GM19324 (cell line): ENCODE data around the gene ZNF14.
"Not testable (repeated sequence)": the region's sequence is repeated elsewhere in the genome, so short reads cannot be mapped to it uniquely, and the experiment has no call there.

Experiments used
- ATAC-seq: cut with Tn5 transposase; IDR thresholded peaks from one replicate; pipeline ENCODE4 v1.9.1; 2021; ENCODE audit warnings: mild to moderate bottlenecking, moderate library complexity; ENCODE audit not compliant: unreplicated experiment, low FRiP score

ZNF14 gene

GRCh38 chr19:19732579-19733501 is at the start of gene ZNF14:
Gene ZNF14, minus strand, starts transcription at chr19:19733112. Its CDS starts 154 bp downstream, at chr19:19732958.
- ATAC-seq: peak; percentile 96

- ATAC-seq: not testable (repeated sequence)
These were observed 48.9 kb upstream of the ZNF14 start for GRCh38 chr19:19781791-19782190.

- no peak for ATAC-seq
These were observed 45.8 kb upstream of the ZNF14 start for GRCh38 chr19:19778666-19779065.

- ATAC-seq: no peak
These were observed 44.8 kb upstream of the ZNF14 start for GRCh38 chr19:19777692-19778091.

GRCh38 chr19:19776206-19777008 is 43.5 kb upstream of the ZNF14 start:
- ATAC-seq: peak; percentile 98

DNA sequence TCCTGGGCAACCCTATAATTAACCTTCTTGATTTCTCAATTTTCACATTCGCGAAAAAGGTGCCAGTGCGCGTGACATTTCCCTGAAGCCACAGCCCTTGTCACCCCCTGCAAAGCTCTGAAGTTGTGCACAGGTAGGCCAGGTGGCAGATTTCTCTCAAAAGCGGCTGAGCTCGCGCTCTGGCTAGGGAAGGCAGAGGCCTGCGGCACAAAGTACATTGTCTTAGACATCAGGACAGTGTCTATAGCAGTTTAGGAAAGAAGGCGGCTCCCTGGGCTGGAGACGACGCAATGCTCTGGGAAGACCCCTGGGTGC is 42.9 kb upstream of the ZNF14 start:
- ATAC-seq: peak; percentile 27

DNA sequence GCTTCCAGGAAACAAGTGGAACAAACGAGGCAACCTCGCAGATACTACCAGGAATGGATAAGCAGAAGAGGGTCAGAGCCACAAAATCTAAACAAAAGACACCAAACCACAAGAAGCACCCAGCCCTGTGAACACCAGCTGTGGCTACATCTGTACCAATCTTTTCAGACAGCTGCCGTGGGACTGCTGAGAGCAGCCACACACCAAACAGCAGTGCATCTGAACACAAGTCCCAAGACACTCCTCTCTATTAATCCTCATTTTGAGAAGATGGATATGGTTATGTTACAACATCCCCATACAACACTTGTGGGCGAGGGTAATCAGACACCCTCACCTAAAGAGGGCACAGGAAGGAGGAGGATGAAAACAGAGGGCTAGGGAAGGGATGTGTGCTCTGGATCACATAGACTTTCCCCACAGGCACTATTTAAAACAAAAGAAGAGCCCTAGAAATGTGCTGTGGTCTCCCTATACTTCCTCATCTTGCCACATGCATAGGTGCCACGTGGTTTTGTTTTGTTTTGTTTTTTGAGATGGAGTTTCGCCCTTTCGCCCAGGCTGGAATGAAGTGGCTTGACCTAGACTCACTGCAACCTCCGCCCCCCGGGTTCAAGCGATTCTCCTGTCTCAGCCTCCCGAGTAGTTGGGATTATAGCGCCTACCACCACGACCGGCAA is 41.6 kb upstream of the ZNF14 start:
- no peak for ATAC-seq

DNA sequence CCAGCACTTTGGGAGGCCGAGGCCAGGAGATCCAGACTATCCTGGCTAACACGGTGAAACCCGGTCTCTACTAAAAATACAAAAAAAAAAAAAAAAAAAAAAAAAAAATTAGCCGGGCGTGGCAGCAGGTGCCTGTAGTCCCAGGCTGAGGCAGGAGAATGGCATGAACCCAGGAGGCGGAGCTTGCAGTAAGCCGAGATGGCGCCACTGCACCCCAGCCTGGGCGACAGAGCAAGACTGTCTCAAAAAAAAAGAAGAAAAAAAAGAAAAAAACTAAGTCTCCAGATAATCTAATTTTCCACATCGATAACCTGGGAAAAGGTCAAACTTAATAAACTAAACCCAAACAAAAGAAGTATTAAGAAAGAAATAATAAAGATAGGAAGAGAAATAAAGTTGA is 39.1 kb upstream of the ZNF14 start:
- ATAC-seq: not testable (repeated sequence)

GRCh38 chr19:19769971-19770370 is 37.1 kb upstream of the ZNF14 start:
- ATAC-seq: not testable (repeated sequence)

- ATAC-seq: no peak
These were observed 25.3 kb upstream of the ZNF14 start for GRCh38 chr19:19758164-19758563.

GRCh38 chr19:19752760-19753403 is 20.0 kb upstream of the ZNF14 start:
- ATAC-seq: no peak

DNA sequence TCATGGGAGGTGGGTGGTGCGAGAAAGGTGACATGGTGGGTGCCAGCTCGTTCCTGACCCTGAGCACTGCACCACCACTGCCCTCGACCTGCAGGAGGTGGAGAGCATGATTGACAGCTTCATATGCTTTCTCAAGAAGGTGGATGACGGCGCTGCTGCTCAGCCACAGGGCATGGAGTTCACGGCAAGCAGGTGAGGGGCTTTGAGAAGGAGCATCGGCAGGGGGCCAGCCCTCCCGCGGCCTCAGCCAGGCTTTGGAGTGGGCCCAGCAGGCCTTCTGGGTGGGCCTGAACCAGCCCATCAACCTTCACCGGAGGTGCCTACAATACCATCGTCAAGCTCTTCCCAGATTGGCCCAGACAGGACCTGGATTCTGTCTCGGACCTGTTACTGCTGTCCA is 18.9 kb upstream of the ZNF14 start:
- ATAC-seq: no peak

DNA sequence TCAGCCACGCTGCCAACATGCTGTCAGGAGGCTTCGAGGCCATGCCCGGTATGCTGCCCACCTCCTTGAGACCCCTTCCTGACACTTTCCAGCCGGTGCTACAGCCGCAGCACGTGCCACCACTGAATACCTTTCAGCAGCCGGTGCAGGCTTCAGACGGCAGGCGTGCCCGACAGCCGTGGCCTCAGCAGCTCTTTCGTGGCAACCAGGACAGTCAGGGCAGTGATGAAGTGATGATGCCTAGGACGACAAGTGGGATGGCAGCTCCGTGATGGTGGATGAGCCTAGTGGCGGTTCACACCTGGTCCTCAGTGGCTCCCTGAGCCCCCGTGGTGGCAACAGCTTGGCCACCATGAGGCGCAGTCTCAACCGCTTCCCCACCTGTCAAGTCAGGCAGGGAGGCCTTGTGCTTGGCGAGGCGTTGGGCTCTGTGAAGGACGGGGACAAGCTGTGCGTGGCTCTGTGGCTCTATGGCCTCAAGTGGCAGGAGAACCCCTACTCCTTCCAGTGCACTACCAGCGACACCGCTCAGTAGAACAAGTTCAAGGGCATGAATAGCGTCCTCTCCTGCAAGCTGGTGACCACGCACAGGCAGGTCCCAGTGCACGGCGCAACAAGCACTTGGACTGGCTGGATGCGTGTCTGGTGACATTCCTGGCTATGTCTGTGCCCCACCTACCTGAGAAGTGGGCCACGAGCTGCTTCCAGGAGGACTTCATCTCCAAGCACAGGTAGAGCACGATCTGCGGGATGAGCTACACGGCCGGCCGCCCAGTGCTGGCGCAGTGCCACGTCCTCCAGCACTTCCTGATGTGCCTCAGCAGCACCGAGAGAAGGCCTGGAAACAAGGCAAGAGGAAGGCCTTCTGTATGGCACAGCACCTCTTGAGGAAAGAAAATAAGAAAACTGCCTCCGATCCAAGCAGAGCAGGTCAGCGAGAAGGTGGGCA is 18.2 kb upstream of the ZNF14 start:
- no peak for ATAC-seq

DNA sequence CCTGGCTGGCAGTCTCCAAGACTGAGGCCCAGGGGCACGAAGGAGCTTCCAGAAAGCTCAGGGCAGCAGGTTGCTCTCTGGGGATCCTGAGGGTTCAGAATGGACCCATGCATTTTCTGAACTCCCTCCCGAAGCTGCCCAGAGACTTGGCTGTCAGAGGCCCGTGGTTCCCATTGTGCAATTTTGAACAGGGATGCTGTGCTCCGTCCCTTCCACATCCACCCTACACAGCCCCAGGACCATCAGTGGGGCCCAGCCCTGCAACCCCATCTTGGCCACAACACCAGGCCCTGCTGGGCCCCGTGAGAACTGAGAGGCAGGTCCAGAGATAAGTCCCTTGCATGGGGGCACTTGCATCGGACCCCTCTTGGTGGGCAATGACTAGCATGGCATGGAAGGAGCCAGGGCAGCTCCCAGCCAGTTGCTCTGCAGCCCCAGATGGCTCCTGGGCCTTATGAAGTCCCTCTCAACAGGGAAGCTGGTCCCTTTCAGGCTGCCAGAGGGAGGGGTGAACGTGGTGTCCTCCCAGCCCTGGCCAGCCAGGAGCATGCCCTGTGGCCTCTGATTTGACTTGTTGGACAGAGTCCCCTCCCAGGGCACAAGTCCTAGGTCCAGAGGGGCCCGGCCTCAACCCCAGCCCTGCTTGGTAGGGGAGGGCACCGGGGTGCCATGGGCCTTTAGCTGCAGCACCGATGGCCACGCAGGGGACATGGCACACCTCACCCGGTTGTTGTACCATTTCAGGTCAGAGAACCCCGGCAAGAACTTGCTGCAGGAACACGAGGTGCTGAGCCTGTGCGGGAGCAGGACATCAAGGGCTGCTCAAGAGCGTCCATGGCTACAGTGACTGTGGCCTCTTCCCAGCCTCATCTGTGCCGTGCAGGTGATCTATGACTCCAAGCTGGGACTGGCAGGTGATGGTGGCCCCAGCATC is 17.3 kb upstream of the ZNF14 start:
- no peak for ATAC-seq

DNA sequence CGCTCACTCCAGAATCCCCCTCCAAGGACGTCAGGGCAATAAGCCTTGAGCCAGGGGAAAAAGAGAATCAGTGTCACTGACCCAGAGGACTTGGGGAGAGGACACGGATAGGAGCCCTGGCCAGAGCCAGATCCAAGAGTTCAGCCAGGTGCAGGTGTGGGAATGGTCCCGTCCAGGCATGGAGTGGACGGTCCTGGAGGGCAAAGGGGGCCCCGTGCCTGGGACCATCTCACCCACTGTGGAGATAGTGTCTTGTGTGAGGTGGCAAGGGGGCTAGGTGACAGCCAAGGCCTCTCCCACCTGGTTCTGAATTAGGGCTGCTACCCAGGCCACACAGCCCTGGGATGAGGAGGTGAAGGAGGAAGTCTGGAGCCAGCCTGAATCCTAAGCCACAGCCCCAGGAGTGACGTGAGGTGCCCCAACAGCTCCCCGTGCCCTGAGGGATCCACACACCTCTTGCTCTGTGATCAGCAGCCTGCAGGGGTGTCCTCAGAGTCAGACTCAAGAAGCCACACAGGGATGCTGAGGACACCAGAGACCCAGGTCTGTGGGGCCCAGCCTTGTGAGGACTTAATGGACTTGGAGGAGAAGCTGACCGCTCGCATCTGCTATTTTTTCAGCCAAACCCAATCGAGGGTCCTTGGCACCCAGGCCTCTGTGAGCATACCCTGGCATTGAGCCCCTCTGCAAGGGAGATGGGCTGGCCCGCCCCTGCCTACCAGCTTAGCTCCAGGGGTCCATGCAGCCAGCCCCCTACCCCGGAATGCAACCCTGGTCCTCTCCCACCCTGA is 16.4 kb upstream of the ZNF14 start:
- no peak for ATAC-seq

GRCh38 chr19:19748249-19748938 is 15.5 kb upstream of the ZNF14 start:
- no peak for ATAC-seq
